Ishikawa (cell line): ENCODE measurements around the gene ASTN2.

Experiments
- CEBPB ChIP-seq: IDR thresholded peaks from 2 replicates; pipeline ENCODE4 v1.6.1; 2012
- CREB1 ChIP-seq: IDR thresholded peaks from 2 replicates; pipeline ENCODE4 v1.6.1; 2012; ENCODE audit warnings: low read depth
- EGR1 ChIP-seq: IDR thresholded peaks from 2 replicates; pipeline ENCODE4 v1.6.1; 2012
- EP300 ChIP-seq: IDR thresholded peaks from 2 replicates; pipeline ENCODE4 v1.6.1; 2012; ENCODE audit warnings: borderline replicate concordance
- FOXM1 ChIP-seq: IDR thresholded peaks from 2 replicates; pipeline ENCODE4 v1.6.1; 2012; ENCODE audit warnings: low read depth, borderline replicate concordance
- MAX ChIP-seq: IDR thresholded peaks from 2 replicates; pipeline ENCODE4 v1.6.1; 2012
- NFIC ChIP-seq: IDR thresholded peaks from 2 replicates; pipeline ENCODE4 v1.6.1; 2012
- RAD21 ChIP-seq: IDR thresholded peaks from 2 replicates; pipeline ENCODE4 v1.6.1; 2012; ENCODE audit warnings: low read depth
- REST ChIP-seq: IDR thresholded peaks from 2 replicates; pipeline ENCODE4 v1.6.1; 2012; ENCODE audit warnings: low read depth, mild to moderate bottlenecking
- TAF1 ChIP-seq: IDR thresholded peaks from 2 replicates; pipeline ENCODE4 v1.6.1; 2012; ENCODE audit warnings: low read depth, mild to moderate bottlenecking
- TCF12 ChIP-seq: IDR thresholded peaks from 2 replicates; pipeline ENCODE4 v1.6.1; 2012; ENCODE audit warnings: low read depth
- TEAD4 ChIP-seq: IDR thresholded peaks from 2 replicates; pipeline ENCODE4 v1.6.1; 2012
- USF1 ChIP-seq: IDR thresholded peaks from 2 replicates; pipeline ENCODE4 v1.6.1; 2012
- YY1 ChIP-seq: IDR thresholded peaks from 2 replicates; pipeline ENCODE4 v1.6.1; 2012; ENCODE audit warnings: low read depth
- ZBTB7A ChIP-seq: IDR thresholded peaks from 2 replicates; pipeline ENCODE4 v1.6.1; 2012; ENCODE audit warnings: low read depth

The ASTN2 gene

GRCh38 chr9:117343427-117343826 lies 71.4 kb downstream of the ASTN2 start:
- TF ChIP-seq NFIC: no peak
- TF ChIP-seq CREB1: no peak
- no peak for TF ChIP-seq MAX
- no peak for TF ChIP-seq YY1
- TF ChIP-seq TAF1: no peak
- no peak for TF ChIP-seq EP300
- TF ChIP-seq USF1: no peak

GRCh38 chr9:117341151-117341550 lies 73.7 kb downstream of the ASTN2 start:
- TF ChIP-seq TEAD4 (no peak), EGR1 (no peak), YY1 (no peak), ZBTB7A (no peak), CEBPB (no peak), TCF12 (no peak), MAX (no peak)

GRCh38 chr9:117340422-117340821 lies 74.4 kb downstream of the ASTN2 start:
- TF ChIP-seq EGR1: no peak
- no peak for TF ChIP-seq USF1
- no peak for TF ChIP-seq RAD21
- TF ChIP-seq TCF12: no peak
- TF ChIP-seq CEBPB: no peak
- peak; percentile 62 for TF ChIP-seq REST

GRCh38 chr9:117335837-117336433 lies 78.9 kb downstream of the ASTN2 start:
- no peak for TF ChIP-seq EP300
- TF ChIP-seq ZBTB7A: no peak
- no peak for TF ChIP-seq CREB1
- no peak for TF ChIP-seq MAX
- no peak for TF ChIP-seq TEAD4
- no peak for TF ChIP-seq TAF1
- TF ChIP-seq YY1: no peak
- no peak for TF ChIP-seq CEBPB
- TF ChIP-seq FOXM1: no peak
- TF ChIP-seq REST: no peak
- TF ChIP-seq USF1: no peak
- TF ChIP-seq TCF12: no peak
- TF ChIP-seq RAD21: no peak
- TF ChIP-seq EGR1: no peak
- no peak for TF ChIP-seq NFIC

- TF ChIP-seq EP300: no peak
- peak; percentile 80 for TF ChIP-seq REST
These were observed 80.8 kb downstream of the ASTN2 start for GRCh38 chr9:117334101-117334500.
